Muscle of leg (tissue), 16 donors: Measurements from ENCODE around the gene SATB1. TPM values are rescaled to one million over a fixed set of nuclear protein-coding genes. Genes with fewer than 3 reads are reported as not detected.
A peak's percentile ranks its signal among the peaks of the same experiment; 100 is the strongest.
"Not testable (repeated sequence)": the region's sequence is repeated elsewhere in the genome, so short reads cannot be mapped to it uniquely, and the experiment has no call there.

Source experiments
- DNase-seq: peaks from one replicate; pipeline ENCODE4 v3.0.0; 2013
- H3K27ac ChIP-seq: one replicate; pipeline ENCODE4 v1.5.1; 2013; ENCODE audit warnings: mild to moderate bottlenecking, low read length, control low read depth
- H3K27me3 ChIP-seq: one replicate; pipeline ENCODE4 v1.6.1; 2013; ENCODE audit warnings: low read length; ENCODE audit not compliant: control insufficient read depth, insufficient read depth
- H3K36me3 ChIP-seq: one replicate; pipeline ENCODE4 v1.6.1; 2013; ENCODE audit warnings: low read length; ENCODE audit not compliant: control insufficient read depth, insufficient read depth
- H3K4me1 ChIP-seq: one replicate; pipeline ENCODE4 v1.6.1; 2013; ENCODE audit warnings: low read length; ENCODE audit not compliant: control insufficient read depth, insufficient read depth
- H3K4me3 ChIP-seq: one replicate; pipeline ENCODE4 v1.5.1; 2013; ENCODE audit warnings: low read length, control low read depth
- H3K9me3 ChIP-seq: replicated peaks from 2 replicates; pipeline ENCODE4 v1.6.1; 2013; ENCODE audit warnings: low read depth, low read length; ENCODE audit not compliant: control insufficient read depth
- WGBS: methylation state at CpG from one replicate; pipeline ENCODE4 v1.1.5; 2013; ENCODE audit warnings: missing lambda C conversion rate; ENCODE audit not compliant: insufficient coverage; 5-methylcytosine and 5-hydroxymethylcytosine counted together
- long read RNA-seq, 11 donors: transcript quantifications; one replicate each; lab custom pipeline, GENCODE V29; 2026
- polyA plus RNA-seq, 8 donors: library from polyadenylated mRNA; unstranded; fragments of 120-200 nt; gene quantifications; one replicate each; pipeline versions ENCODE4 v1.2.1 to v1.2.3, GENCODE V29; 2013; ENCODE audit warnings: inconsistent platforms in 1 of 8, low replicate concordance in 1 of 8; ENCODE audit not compliant: insufficient read length in 8 of 8, insufficient read depth in 1 of 8
- total RNA-seq: library from RNA; stranded (reverse); fragments of 120-200 nt; gene quantifications from one replicate; pipeline ENCODE4 v1.2.4, GENCODE V29; 2013

The SATB1 gene
- total RNA-seq (29.0 TPM), polyA plus RNA-seq (10 to 100 TPM; 30.9 to 39.0 (median 35.7) TPM)
- long read RNA-seq, donor 1, partial matches to known transcripts = 13 of 13 reads
- long read RNA-seq, donor 1, other reads (novel, unspliced or antisense) = 0 of 13 reads
- long read RNA-seq, donor 2, full-length matches to known transcripts = 1 of 1 reads
- long read RNA-seq, donor 2, partial matches to known transcripts = 0 of 1 reads
- long read RNA-seq, donor 2, other reads (novel, unspliced or antisense) = 0 of 1 reads
- long read RNA-seq, donor 3, full-length matches to known transcripts = 15 of 44 reads
- long read RNA-seq, donor 3, partial matches to known transcripts = 29 of 44 reads
- long read RNA-seq, donor 3, other reads (novel, unspliced or antisense) = 0 of 44 reads
- long read RNA-seq, donor 4, full-length matches to known transcripts = 2 of 2 reads
- long read RNA-seq, donor 4, partial matches to known transcripts = 0 of 2 reads
- long read RNA-seq, donor 4, other reads (novel, unspliced or antisense) = 0 of 2 reads
- long read RNA-seq, donor 5, full-length matches to known transcripts = 11 of 94 reads
- long read RNA-seq, donor 5, partial matches to known transcripts = 83 of 94 reads
- long read RNA-seq, donor 5, other reads (novel, unspliced or antisense) = 0 of 94 reads
- long read RNA-seq, donor 6, full-length matches to known transcripts = 8 of 36 reads
- long read RNA-seq, donor 6, partial matches to known transcripts = 28 of 36 reads
- long read RNA-seq, donor 6, other reads (novel, unspliced or antisense) = 0 of 36 reads
- long read RNA-seq, donor 7, full-length matches to known transcripts = 4 of 15 reads
- long read RNA-seq, donor 7, partial matches to known transcripts = 11 of 15 reads
- long read RNA-seq, donor 7, other reads (novel, unspliced or antisense) = 0 of 15 reads
- long read RNA-seq, donor 8, full-length matches to known transcripts = 5 of 5 reads
- long read RNA-seq, donor 8, partial matches to known transcripts = 0 of 5 reads
- long read RNA-seq, donor 8, other reads (novel, unspliced or antisense) = 0 of 5 reads
- long read RNA-seq, donor 9, full-length matches to known transcripts = 7 of 29 reads
- long read RNA-seq, donor 9, partial matches to known transcripts = 22 of 29 reads
- long read RNA-seq, donor 9, other reads (novel, unspliced or antisense) = 0 of 29 reads
- long read RNA-seq, donor 10, full-length matches to known transcripts = 10 of 33 reads
- long read RNA-seq, donor 10, partial matches to known transcripts = 23 of 33 reads
- long read RNA-seq, donor 10, other reads (novel, unspliced or antisense) = 0 of 33 reads
- long read RNA-seq, donor 11, full-length matches to known transcripts = 3 of 8 reads
- long read RNA-seq, donor 11, partial matches to known transcripts = 5 of 8 reads
- long read RNA-seq, donor 11, other reads (novel, unspliced or antisense) = 0 of 8 reads

DNA sequence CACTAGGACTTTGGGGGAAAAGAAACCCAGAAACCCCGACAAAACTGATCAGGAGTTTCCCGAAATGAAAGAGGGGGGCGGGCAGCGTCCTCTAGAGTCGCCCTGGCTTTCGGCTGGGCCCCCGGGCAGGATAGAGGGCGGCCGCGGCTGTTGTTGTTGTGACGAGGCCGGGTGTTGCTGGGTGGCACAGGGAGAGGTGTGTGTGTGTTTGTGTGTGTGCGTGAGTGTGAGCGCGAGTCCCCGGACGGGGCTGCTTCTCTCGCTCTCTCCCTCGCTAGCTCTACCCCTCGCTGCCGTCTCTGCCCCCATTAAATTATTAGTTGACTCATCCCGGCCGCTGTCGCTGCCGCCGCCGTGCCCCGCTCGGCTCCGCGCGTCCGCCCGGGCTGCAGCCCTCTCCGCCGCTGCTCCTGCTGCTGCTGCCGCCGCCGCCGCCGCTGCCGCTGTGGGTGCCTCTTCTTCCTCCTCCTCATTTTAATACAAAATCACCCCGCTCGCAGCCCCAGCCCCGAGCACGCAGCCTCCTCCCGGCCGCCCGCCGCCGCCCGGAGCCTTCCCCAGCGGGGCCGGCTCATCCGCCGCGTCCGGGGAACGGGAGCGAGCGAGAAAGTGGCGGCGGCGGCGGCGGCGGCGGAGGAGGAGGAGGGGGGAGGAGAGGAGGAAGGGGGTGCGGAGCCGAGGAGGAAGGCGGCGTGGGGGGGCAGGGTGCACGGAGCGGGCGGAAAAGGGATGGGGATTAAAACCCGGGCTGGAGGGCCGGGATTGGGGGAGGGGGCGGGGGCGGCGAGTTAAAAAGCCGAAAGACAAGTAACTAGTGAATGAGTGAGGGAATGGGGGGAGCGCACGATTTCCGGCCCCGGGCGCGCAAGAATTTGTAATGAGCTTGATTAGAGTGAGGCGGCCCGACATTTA, at the start of gene SATB1:
TSS of gene SATB1 (minus strand) at position 611 of the 912 bp plus-strand sequence. CDS start 4,372 bp downstream, outside the sequence.
- under 1% methylated on average over 45 of the region's 89 CpGs for WGBS
- H3K9me3 ChIP-seq = no peaks in the 10 kb centered on the region
- H3K4me3 ChIP-seq = peak within 1 kb of the TSS; percentile 68
- no peaks in the 10 kb centered on the region for H3K27me3 ChIP-seq
- H3K36me3 ChIP-seq = peaks cover 5% of the 10 kb centered on the region
- peaks cover 2% of the 10 kb centered on the region for H3K4me1 ChIP-seq
- DNase-seq = peak; percentile 90
- H3K27ac ChIP-seq = peak within 1 kb of the TSS; percentile 90

DNA sequence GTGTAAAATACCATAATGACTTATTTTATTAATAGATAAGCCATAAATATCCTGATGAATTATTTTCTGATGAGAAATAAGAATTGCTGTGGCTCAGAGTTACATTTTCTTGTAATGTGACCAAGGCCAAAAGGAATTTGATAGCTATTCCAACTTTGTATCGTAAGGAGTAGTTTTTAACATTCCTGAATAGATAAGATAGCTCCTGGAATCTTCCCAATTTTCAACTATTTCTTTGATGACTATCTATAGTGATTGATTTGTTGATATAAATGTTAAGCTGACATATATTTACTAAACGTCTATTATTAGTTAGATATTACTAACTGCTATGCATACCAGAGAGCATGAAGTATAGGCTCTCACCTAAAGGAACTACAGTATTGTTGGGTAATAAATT, 49.1 kb upstream of the SATB1 start:
- no peak for DNase-seq
- H3K4me3 ChIP-seq = no peak overlapping the region
- H3K36me3 ChIP-seq = no peaks in the 10 kb centered on the region
- WGBS = no CpG with 5 or more reads among the region's 2 CpGs
- no peaks in the 10 kb centered on the region for H3K27me3 ChIP-seq
- no peaks in the 10 kb centered on the region for H3K4me1 ChIP-seq
- H3K27ac ChIP-seq = no peak overlapping the region
- H3K9me3 ChIP-seq = no peaks in the 10 kb centered on the region

DNA sequence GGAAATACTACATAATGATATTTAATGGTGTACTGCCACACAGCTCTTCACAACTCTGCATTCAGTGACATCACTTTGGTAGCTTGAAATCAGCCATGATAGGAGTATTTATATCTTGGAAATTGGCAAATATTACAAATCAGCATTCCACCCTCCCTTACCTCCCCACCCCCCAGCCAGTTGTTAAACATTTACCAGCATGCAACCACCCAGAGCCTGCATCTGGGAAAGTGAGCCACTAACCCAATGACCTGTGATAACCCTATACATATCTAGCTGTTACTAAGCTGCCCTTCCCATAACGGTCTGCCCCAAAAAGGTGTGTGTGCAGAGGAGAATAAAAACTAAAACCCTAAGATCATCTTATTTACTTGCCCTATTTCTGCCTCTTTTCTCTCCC, 44.6 kb upstream of the SATB1 start:
- no peak overlapping the region for H3K27ac ChIP-seq
- H3K36me3 ChIP-seq = no peaks in the 10 kb centered on the region
- no peak for DNase-seq
- WGBS = no CpG with 5 or more reads among the region's 1 CpG
- no peaks in the 10 kb centered on the region for H3K27me3 ChIP-seq
- no peak overlapping the region for H3K4me3 ChIP-seq
- H3K9me3 ChIP-seq = no peaks in the 10 kb centered on the region
- H3K4me1 ChIP-seq = no peaks in the 10 kb centered on the region

DNA sequence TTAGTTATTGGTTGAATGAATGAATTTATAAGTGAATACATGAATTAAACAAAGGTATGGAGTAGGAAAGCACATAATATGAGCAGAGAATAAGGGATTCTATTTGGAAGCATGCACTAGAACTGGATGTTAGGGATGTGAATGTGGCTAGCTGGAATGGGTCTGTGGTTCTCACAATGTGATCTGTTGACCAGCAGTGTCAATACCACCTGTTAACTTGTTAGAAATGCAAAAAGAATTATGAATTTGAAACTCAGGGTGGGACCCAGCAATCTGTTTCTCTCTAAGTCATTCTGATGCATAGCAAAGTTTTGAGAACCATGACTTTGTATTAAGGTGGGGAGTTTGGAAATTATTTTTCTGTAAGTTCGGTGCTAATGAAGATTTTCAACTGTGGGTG, 41.0 kb upstream of the SATB1 start:
- no peaks in the 10 kb centered on the region for H3K27me3 ChIP-seq
- WGBS = no CpG with 5 or more reads among the region's 1 CpG
- no peak overlapping the region for H3K4me3 ChIP-seq
- no peaks in the 10 kb centered on the region for H3K9me3 ChIP-seq
- no peaks in the 10 kb centered on the region for H3K4me1 ChIP-seq
- H3K27ac ChIP-seq = no peak overlapping the region
- H3K36me3 ChIP-seq = no peaks in the 10 kb centered on the region
- no peak for DNase-seq

DNA sequence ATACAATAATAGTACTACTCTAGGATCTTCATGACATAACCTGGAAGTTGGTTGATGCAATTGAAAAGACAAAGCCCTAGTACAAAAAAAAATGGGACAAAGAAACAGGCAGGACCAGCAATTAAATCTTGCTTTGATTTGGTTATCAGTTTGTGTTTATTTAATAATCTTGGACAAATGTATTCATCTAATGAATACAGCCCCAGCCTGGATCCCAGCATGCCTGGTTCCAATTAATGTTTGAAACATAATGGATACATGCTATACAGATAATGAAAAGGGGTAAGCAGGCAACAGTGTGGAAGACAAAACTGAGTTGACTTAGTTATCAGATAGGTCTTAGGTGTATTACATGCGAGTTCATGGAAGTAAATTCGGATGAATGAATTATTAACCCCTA, 29.6 kb upstream of the SATB1 start:
- Histone ChIP-seq H3K36me3 (no peaks in the 10 kb centered on the region), H3K4me1 (no peaks in the 10 kb centered on the region), H3K4me3 (no peak overlapping the region), H3K9me3 (no peaks in the 10 kb centered on the region), H3K27ac (no peak overlapping the region), H3K27me3 (no peaks in the 10 kb centered on the region)
- no CpG with 5 or more reads among the region's 2 CpGs for WGBS
- DNase-seq = no peak

DNA sequence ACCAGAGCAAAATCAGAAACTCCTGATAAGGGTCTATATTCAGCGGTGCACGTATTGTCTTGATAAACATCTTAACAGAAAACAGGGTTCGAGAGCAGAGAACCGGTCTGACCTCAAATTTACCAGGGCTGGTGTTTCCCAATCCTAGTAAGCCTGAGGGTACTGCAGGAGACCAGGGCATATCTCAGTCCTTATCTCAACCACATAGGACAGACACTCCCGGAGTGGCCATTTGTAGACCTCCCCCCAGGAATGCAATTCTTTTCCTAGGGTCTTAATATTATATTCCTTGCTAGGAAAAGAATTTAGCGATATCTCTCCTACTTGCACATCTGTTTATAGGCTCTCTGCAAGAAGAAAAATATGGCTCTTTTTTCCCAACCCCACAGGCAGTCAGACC, 24.5 kb upstream of the SATB1 start:
- H3K9me3 ChIP-seq, DNase-seq, H3K4me3 ChIP-seq, H3K4me1 ChIP-seq, H3K27ac ChIP-seq, H3K36me3 ChIP-seq: not testable (repeated sequence)
- peaks cover 10% of the 10 kb centered on the region for H3K27me3 ChIP-seq
- 100% methylated on average over 1 of the region's 6 CpGs for WGBS

DNA sequence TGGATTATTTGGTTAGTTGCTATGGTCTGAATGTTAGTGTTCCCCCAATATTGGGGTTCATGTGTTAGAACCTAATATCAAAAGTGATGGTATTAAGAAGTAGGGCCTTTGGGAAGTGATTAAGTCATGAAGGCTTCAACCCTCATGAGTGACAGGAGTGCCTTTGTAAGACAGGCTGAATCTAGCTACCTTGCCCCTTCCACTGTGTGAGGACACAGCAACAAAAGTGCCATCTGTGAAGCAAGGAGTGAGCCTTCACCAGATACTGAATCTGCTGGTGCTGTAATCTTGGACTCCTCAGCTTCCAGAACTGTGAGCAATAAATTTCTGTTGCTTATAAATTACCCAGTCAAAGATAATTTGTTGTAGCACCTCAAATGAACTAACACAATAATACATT, 22.6 kb upstream of the SATB1 start:
- Histone ChIP-seq H3K9me3 (no peaks in the 10 kb centered on the region), H3K27me3 (peaks cover 25% of the 10 kb centered on the region), H3K27ac (no peak overlapping the region), H3K4me1 (peaks cover 21% of the 10 kb centered on the region), H3K4me3 (no peak overlapping the region), H3K36me3 (no peaks in the 10 kb centered on the region)
- DNase-seq = no peak

DNA sequence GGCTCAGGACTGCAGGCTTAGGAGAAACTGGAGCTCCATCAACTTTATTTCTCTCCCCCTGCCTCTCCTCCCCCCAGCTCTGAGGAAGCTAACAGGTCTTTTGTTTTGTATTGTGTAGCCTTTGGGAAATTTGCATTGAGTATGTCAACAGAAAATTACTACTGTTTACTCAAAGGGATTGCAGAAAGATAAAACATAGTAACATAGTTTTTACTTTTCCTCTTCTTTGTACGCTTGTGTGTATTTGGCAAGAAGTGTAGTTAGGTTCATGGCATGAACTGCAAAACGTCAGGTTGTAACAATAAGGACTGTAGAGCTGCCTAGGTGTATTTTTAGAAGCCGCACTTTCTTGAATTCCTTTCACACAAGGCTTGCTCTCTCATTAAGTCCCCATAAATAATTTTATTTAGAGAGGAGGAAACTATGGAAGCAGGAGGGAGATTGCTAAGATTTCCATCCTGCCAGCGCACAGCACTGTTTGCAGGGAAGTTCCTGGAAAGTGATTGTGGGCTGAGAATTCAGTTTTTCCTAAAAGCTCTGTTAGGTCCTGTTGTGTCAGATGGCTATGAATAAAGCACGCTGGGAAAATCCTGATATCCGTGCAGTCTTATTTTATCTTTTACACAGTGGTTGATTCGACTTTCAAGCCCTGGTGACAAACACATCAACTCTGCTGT, 21.1 kb upstream of the SATB1 start:
- peak; percentile 41 for DNase-seq
- 29% methylated on average over 1 of the region's 7 CpGs for WGBS
- H3K36me3 ChIP-seq = no peaks in the 10 kb centered on the region
- no peak overlapping the region for H3K4me3 ChIP-seq
- peaks cover 25% of the 10 kb centered on the region for H3K27me3 ChIP-seq
- peaks cover 21% of the 10 kb centered on the region for H3K4me1 ChIP-seq
- H3K27ac ChIP-seq = no peak overlapping the region
- H3K9me3 ChIP-seq = no peaks in the 10 kb centered on the region
